Ascending aorta (tissue), 2 donors: ENCODE measurements around the gene EXOC4. TPM values are rescaled to one million over a fixed set of nuclear protein-coding genes. Genes with fewer than 3 reads are reported as not detected.

Experiments
- DNase-seq, 2 donors: peaks; one replicate each; pipeline ENCODE4 v3.0.0-alpha.2; 2019; ENCODE audit warnings: low spot score in 2 of 2
- H3K27ac ChIP-seq, 2 donors: fragments of 200-600 bp; sonication (generic); one replicate each; pipeline ENCODE4 v1.5.1; 2016 to 2017; ENCODE audit warnings: mild to moderate bottlenecking in 1 of 2
- H3K27me3 ChIP-seq: fragments of 200-600 bp; sonication (generic); one replicate; pipeline ENCODE4 v1.5.1; 2017
- H3K36me3 ChIP-seq, 2 donors: fragments of 200-600 bp; sonication (generic); one replicate each; pipeline ENCODE4 v1.5.1; 2016
- H3K4me1 ChIP-seq, 2 donors: fragments of 200-600 bp; sonication (generic); one replicate each; pipeline ENCODE4 v1.5.1; 2016 to 2017; ENCODE audit warnings: mild to moderate bottlenecking in 1 of 2
- H3K4me3 ChIP-seq, 2 donors: fragments of 200-600 bp; sonication (generic); one replicate each; pipeline ENCODE4 v1.5.1; 2016 to 2017; ENCODE audit warnings: mild to moderate bottlenecking in 1 of 2
- H3K9me3 ChIP-seq, 2 donors: fragments of 200-600 bp; sonication (generic); one replicate each; pipeline ENCODE4 v1.5.1; 2016
- intact Hi-C: fragments of 100-400 bp; cut with DNase I; formaldehyde crosslinking; loops from one replicate; pipeline ENCODE4 v1.15.1; 2023
- total RNA-seq: library from RNA; depleted of rRNA; stranded (reverse); fragments of >200 nt; gene quantifications from one replicate; pipeline ENCODE4 v1.1.0, GENCODE V29; 2016
- TF ChIP-seq, protein P1 (sequence below), 3 experiments: fragments of 200-600 bp in 2 of 3; fragments of 450-650 bp in 1 of 3; sonication (generic) in 2 of 3; IDR thresholded peaks; one replicate each; pipeline ENCODE4 v1.5.1; 2016 to 2019; ENCODE audit warnings: antibody characterized with exemption in 3 of 3, mild to moderate bottlenecking in 1 of 3, moderate library complexity in 1 of 3

EXOC4 gene
- total RNA-seq, 1 donor from 2014 or later: 27.1 TPM

DNA sequence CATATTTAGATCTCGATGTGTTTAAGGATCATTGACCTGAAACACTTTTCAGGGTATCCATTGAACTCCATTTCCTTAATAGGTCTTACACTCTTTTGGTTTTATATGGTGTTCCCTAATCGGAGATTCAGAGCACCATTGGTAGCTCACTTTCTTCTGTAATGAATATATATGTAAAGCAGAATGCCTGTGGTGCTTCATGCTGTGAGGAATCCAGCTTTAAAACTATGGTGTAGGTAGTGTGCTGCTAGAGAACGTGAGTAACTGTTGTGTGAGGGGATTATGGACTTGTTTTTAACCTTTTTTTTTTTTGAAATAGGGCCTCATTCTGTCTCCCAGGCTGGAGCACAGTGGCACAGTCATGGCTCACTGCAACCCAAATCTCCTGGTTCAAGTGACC lies 497.4 kb downstream of the EXOC4 start:
- H3K4me1 ChIP-seq: no peaks in the 10 kb centered on the region
- TF ChIP-seq, protein P1, sequence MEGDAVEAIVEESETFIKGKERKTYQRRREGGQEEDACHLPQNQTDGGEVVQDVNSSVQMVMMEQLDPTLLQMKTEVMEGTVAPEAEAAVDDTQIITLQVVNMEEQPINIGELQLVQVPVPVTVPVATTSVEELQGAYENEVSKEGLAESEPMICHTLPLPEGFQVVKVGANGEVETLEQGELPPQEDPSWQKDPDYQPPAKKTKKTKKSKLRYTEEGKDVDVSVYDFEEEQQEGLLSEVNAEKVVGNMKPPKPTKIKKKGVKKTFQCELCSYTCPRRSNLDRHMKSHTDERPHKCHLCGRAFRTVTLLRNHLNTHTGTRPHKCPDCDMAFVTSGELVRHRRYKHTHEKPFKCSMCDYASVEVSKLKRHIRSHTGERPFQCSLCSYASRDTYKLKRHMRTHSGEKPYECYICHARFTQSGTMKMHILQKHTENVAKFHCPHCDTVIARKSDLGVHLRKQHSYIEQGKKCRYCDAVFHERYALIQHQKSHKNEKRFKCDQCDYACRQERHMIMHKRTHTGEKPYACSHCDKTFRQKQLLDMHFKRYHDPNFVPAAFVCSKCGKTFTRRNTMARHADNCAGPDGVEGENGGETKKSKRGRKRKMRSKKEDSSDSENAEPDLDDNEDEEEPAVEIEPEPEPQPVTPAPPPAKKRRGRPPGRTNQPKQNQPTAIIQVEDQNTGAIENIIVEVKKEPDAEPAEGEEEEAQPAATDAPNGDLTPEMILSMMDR (IDR thresholded peaks at IDR 0.05): no peak
- H3K36me3 ChIP-seq: no peaks in the 10 kb centered on the region
- no peak overlapping the region for H3K4me3 ChIP-seq
- intact Hi-C loops: no loop called here
- no peak overlapping the region for H3K27ac ChIP-seq
- no peak for DNase-seq
- no peaks in the 10 kb centered on the region for H3K27me3 ChIP-seq
- H3K9me3 ChIP-seq: no peaks in the 10 kb centered on the region

DNA sequence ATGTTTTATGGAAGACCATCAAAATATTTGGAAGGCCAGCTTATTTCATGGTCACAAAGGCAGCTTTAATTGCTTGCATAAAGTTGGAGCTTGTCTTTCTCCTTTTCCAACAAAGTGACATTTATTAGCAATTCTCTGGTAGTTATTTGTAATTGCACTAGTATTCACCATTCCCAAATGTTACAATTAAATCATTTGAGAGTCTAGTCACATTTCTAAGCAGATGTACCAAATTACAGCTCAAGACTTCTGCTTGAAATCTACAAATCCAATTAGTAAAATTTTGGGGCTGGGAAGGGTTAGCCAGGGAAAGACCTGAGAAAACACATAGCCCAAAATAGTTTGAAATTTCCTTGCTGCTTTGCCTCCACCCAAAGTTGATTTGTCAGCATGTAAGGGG lies 498.2 kb downstream of the EXOC4 start:
- no peak overlapping the region for H3K4me3 ChIP-seq
- intact Hi-C loops: no loop called here
- no peaks in the 10 kb centered on the region for H3K36me3 ChIP-seq
- H3K27ac ChIP-seq: no peak overlapping the region
- TF ChIP-seq, protein P1 (IDR thresholded peaks at IDR 0.05): no peak
- no peaks in the 10 kb centered on the region for H3K4me1 ChIP-seq
- H3K27me3 ChIP-seq: no peaks in the 10 kb centered on the region
- DNase-seq: no peak
- H3K9me3 ChIP-seq: no peaks in the 10 kb centered on the region

DNA sequence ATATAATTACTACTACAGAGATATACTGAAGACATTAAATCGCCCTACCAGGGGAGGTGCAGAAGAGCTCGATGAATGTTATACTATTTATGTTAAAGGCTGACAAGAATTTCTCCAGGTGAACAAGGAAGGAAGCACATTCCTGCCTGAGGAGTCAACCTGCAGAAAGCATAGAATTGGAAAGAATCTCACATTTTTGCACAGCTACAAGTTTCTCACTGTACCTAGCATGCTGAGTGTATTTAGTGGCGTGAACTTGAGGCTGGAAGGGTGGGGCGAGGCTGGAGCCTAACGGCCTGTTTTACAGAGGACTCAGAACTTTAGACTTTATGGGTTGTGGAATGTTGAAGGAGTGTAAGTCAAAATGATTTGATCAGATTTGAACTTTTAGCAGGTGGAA lies 500.6 kb downstream of the EXOC4 start:
- no peaks in the 10 kb centered on the region for H3K36me3 ChIP-seq
- H3K4me3 ChIP-seq: no peak overlapping the region
- intact Hi-C loops: no loop called here
- no peaks in the 10 kb centered on the region for H3K4me1 ChIP-seq
- H3K27me3 ChIP-seq: no peaks in the 10 kb centered on the region
- H3K27ac ChIP-seq: no peak overlapping the region
- no peak for DNase-seq
- TF ChIP-seq, protein P1 (IDR thresholded peaks at IDR 0.05): no peak
- H3K9me3 ChIP-seq: no peaks in the 10 kb centered on the region

DNA sequence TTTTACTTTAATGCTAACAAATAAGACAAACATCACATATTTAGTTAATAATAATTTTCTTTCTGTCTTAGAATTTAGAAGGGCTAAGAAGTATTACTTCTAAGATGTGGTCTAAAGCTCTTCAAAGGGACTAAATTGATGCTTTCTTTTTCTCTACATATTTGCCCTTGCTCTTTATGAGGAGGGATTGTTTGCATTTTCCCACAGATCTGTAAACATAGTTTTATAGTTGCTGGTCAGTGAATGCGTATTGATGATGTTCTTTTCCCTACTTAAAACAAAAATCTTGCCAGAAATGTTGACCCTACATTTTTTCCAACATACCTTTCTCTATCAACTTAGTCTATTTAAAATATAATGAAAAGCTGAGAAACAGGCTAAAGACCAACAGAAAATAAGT lies 501.8 kb downstream of the EXOC4 start:
- no peaks in the 10 kb centered on the region for H3K27me3 ChIP-seq
- TF ChIP-seq, protein P1 (IDR thresholded peaks at IDR 0.05): no peak
- H3K4me1 ChIP-seq: no peaks in the 10 kb centered on the region
- H3K36me3 ChIP-seq: no peaks in the 10 kb centered on the region
- DNase-seq: no peak
- H3K27ac ChIP-seq: no peak overlapping the region
- no peaks in the 10 kb centered on the region for H3K9me3 ChIP-seq
- intact Hi-C loops: no loop called here
- H3K4me3 ChIP-seq: no peak overlapping the region

DNA sequence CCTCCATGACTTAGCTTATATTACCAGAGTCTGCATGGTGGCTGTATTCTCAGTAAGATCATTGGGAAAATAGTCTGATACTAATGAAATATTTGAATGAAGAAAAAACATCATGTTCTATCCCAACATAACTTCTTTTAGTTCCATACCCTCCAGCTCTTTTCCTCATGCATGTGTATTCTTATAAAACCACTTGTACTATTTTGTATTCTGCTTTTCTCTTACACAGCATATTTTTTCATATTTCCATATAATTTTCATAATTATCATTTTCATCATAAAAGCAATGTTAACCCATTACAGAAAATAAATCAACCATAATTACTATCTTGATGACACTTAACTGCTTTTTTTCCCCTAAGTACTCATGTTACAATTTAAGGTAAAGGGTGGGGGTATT lies 503.0 kb downstream of the EXOC4 start:
- intact Hi-C loops: no loop called here

More for the DNA sequence above, 503.0 kb downstream of the EXOC4 start:
- no peaks in the 10 kb centered on the region for H3K9me3 ChIP-seq
- TF ChIP-seq, protein P1 (IDR thresholded peaks at IDR 0.05): no peak
- H3K4me1 ChIP-seq: no peaks in the 10 kb centered on the region
- no peaks in the 10 kb centered on the region for H3K36me3 ChIP-seq
- no peak overlapping the region for H3K27ac ChIP-seq
- DNase-seq: no peak
- no peak overlapping the region for H3K4me3 ChIP-seq
- no peaks in the 10 kb centered on the region for H3K27me3 ChIP-seq
